H1 (cell line): Measurements from ENCODE around the gene MEGF9. TPM values are rescaled to one million over a fixed set of nuclear protein-coding genes. Genes with fewer than 3 reads are reported as not detected.

Experiments used
- CEBPB ChIP-seq: IDR thresholded peaks from 2 replicates; pipeline ENCODE4 v1.6.1; 2012; ENCODE audit warnings: low read depth, low read length
- JUN ChIP-seq: IDR thresholded peaks from 2 replicates; pipeline ENCODE4 v1.6.1; 2011; ENCODE audit warnings: low read depth, mild to moderate bottlenecking, improper control_type of control experiment, low read length
- RFX5 ChIP-seq: IDR thresholded peaks from 2 replicates; pipeline ENCODE4 v1.6.1; 2011; ENCODE audit warnings: low read depth, low read length, improper control_type of control experiment, borderline replicate concordance
- SP2 ChIP-seq: IDR thresholded peaks from 2 replicates; pipeline ENCODE4 v1.6.1; 2012; ENCODE audit warnings: mild to moderate bottlenecking, low read length, inconsistent platforms
- polyA plus RNA-seq, 7 experiments: library from polyadenylated mRNA; depleted of rRNA in 3 of 7; stranded (reverse) in 5 of 7; unstranded in 2 of 7; fragments of >200 nt in 5 of 7; fragments of 200-250 nt in 2 of 7; gene quantifications; 1 replicate in 5 of 7; 2 replicates in 1 of 7; 4 replicates in 1 of 7; pipeline versions ENCODE4 v1.2.1 to v1.2.3, GENCODE V29; 2011 to 2013; ENCODE audit warnings: missing spikeins in 2 of 7, mixed read lengths in 2 of 7
- total RNA-seq: library from RNA; stranded (reverse); fragmentation: NEBNext Ultra II Directional; extraction: Animal tissue kit (Norgen Biotek cat#: 25700); gene quantifications from 2 replicates; pipeline ENCODE4 v1.2.1, GENCODE V29; 2021

MEGF9 gene
- total and polyA plus RNA-seq, 2 of the 8 experiments (the other 6 are each of a cell fraction or from before 2014, with no cell fraction given), result 0.45 to 1.8 TPM

GRCh38 chr9:120621941-120622340 lies 92.3 kb downstream of the MEGF9 start (continued):
- TF ChIP-seq JUN (no peak), CEBPB (no peak), SP2 (no peak), RFX5 (no peak)
